Measurements from ENCODE around the gene TPBG. TPM values are rescaled to one million over a fixed set of nuclear protein-coding genes. Genes with fewer than 3 reads are reported as not detected.
"Not testable (repeated sequence)": the region's sequence is repeated elsewhere in the genome, so short reads cannot be mapped to it uniquely, and the experiment has no call there.

TPBG gene
- total RNA-seq, 1 donor from 2014 or later = 3.9 TPM

- no peak for DNase-seq (ENCODE audit: low read depth in 2 of 2)
Observed at GRCh38 chr6:82374516-82374915, 10.9 kb downstream of the TPBG start.

- no peak for DNase-seq (ENCODE audit: low read depth in 2 of 2)
Observed at GRCh38 chr6:82376636-82377035, 13.0 kb downstream of the TPBG start.

GRCh38 chr6:82380566-82381185 is 17.1 kb downstream of the TPBG start:
- no peak for DNase-seq (ENCODE audit: low read depth in 2 of 2)

GRCh38 chr6:82381278-82381677 is 17.7 kb downstream of the TPBG start:
- DNase-seq (ENCODE audit: low read depth in 2 of 2) = no peak

- DNase-seq (ENCODE audit: low read depth in 2 of 2) = no peak
Observed at GRCh38 chr6:82385102-82385501, 21.5 kb downstream of the TPBG start.

- DNase-seq (ENCODE audit: low read depth in 2 of 2) = no peak
Observed at GRCh38 chr6:82385546-82385945, 21.9 kb downstream of the TPBG start.

GRCh38 chr6:82385961-82386360 is 22.3 kb downstream of the TPBG start:
- DNase-seq (ENCODE audit: low read depth in 2 of 2) = no peak

GRCh38 chr6:82394770-82395169 is 31.2 kb downstream of the TPBG start:
- DNase-seq (ENCODE audit: low read depth in 2 of 2) = not testable (repeated sequence)

- no peak for DNase-seq (ENCODE audit: low read depth in 2 of 2)
Observed at GRCh38 chr6:82396964-82397751, 33.5 kb downstream of the TPBG start.

- DNase-seq (ENCODE audit: low read depth in 2 of 2) = no peak
Observed at GRCh38 chr6:82397962-82398692, 34.5 kb downstream of the TPBG start.

GRCh38 chr6:82408952-82409431 is 45.4 kb downstream of the TPBG start:
- DNase-seq (ENCODE audit: low read depth in 2 of 2) = no peak

- DNase-seq (ENCODE audit: low read depth in 2 of 2) = no peak
Observed at GRCh38 chr6:82410151-82410648, 46.6 kb downstream of the TPBG start.

GRCh38 chr6:82413868-82414267 is 50.3 kb downstream of the TPBG start:
- no peak for DNase-seq (ENCODE audit: low read depth in 2 of 2)

GRCh38 chr6:82415820-82416219 is 52.2 kb downstream of the TPBG start:
- no peak for DNase-seq (ENCODE audit: low read depth in 2 of 2)

- DNase-seq (ENCODE audit: low read depth in 2 of 2) = no peak
Observed at GRCh38 chr6:82416346-82416745, 52.7 kb downstream of the TPBG start.

Other genes with a start within 250 kb of the TPBG start
- 36.4 and 38.6 TPM in 2 replicates for gene IBTK, start 116.1 kb upstream of the TPBG start, total RNA-seq